BJ (cell line): Measurements from ENCODE around the gene NFKB1. TPM values are rescaled to one million over a fixed set of nuclear protein-coding genes. Genes with fewer than 3 reads are reported as not detected.

Experiments
- CTCF ChIA-PET: fragments of 350-600 bp; formaldehyde crosslinking; extraction: SDS; loops from one replicate; lab custom pipeline; 2021; ENCODE audit warnings: antibody characterized with exemption, inconsistent platforms; lab: Yijun Ruan, JAX
- POLR2A ChIA-PET: fragments of 300-600 bp; sonication (Branson Sonifier 250); formaldehyde crosslinking; extraction: SDS; loops from one replicate; lab custom pipeline; 2021; ENCODE audit warnings: antibody characterized with exemption; lab: Charles Lee
- DNase-seq: peaks from one replicate; pipeline ENCODE4 v3.0.0-alpha.2; 2011; ENCODE audit warnings: low read depth
- H3K27me3 ChIP-seq: 2 replicates; pipeline ENCODE4 v1.6.0; 2011; ENCODE audit warnings: low read length; ENCODE audit not compliant: control insufficient read depth, insufficient read depth
- H3K36me3 ChIP-seq: 2 replicates; pipeline ENCODE4 v1.5.1; 2011; ENCODE audit warnings: low read length; ENCODE audit not compliant: control insufficient read depth, insufficient read depth
- H3K4me3 ChIP-seq: 2 replicates; pipeline ENCODE4 v1.5.1; 2011; ENCODE audit warnings: low read depth, mild to moderate bottlenecking, control low read depth, low read length
- polyA plus RNA-seq: library from polyadenylated mRNA; depleted of rRNA; stranded (reverse); fragments of >200 nt; gene quantifications from 2 replicates; pipeline ENCODE4 v1.2.3, GENCODE V29; 2011
- TF ChIP-seq, protein P1 (sequence below): IDR thresholded peaks from 2 replicates; pipeline ENCODE4 v1.5.1; 2011; ENCODE audit warnings: low read depth, mild to moderate bottlenecking, control low read depth, inconsistent platforms, low read length, moderate library complexity; ENCODE audit not compliant: insufficient read depth

The NFKB1 gene
- polyA plus RNA-seq, 1 experiment: 16.6 TPM

DNA sequence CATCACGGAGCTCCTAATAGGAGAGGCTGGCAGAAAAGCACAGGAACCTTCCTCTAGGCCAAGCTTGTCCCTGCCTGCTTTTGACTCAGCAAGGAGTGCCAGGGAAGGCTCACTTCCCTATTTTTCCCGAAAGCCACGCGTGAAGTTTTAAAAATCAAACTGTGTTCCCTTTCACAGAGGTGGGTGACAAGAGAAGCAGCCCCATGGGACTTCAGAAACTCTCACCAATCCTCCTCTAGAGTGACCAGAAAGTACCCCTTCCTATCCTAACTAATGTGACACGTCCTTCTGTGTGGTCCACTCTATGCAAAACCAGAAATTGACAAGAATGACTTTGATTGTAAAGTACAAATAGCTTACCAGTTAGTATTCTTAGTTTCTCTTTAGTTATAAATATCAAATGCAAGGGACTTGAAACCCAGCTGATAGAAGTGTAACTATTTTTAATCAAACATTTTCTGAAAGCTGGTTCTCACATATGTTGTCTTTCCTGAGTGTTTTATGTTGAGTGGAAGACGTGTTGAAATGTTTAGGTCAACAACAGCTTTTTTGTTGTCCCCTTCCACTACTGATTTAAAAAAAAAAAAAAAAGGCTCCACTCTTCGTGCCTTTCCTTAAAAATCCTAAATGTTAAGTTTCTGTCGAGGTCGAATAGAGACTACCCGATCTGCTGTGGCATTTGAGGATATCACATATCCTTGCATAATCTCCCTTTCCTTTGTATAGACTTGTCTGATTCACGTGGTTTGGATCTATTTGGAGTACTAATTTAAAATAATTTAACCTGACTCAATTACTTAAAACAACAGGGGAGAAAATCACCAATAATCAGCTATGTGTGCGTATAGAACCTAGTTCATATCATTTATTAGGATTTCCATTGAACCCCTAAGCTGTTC lies 42.1 kb downstream of the NFKB1 start:
- POLR2A ChIA-PET: no interaction called here
- H3K27me3 ChIP-seq: no peaks in the 10 kb centered on the region
- CTCF ChIA-PET: interaction anchor here (0.9 to 1.9 kb wide), 2 partner anchors 15 to 32 kb away, joined by 3 to 4 read pairs; no protein-coding TSS in a partner anchor
- H3K36me3 ChIP-seq: no peaks in the 10 kb centered on the region
- TF ChIP-seq, protein P1, sequence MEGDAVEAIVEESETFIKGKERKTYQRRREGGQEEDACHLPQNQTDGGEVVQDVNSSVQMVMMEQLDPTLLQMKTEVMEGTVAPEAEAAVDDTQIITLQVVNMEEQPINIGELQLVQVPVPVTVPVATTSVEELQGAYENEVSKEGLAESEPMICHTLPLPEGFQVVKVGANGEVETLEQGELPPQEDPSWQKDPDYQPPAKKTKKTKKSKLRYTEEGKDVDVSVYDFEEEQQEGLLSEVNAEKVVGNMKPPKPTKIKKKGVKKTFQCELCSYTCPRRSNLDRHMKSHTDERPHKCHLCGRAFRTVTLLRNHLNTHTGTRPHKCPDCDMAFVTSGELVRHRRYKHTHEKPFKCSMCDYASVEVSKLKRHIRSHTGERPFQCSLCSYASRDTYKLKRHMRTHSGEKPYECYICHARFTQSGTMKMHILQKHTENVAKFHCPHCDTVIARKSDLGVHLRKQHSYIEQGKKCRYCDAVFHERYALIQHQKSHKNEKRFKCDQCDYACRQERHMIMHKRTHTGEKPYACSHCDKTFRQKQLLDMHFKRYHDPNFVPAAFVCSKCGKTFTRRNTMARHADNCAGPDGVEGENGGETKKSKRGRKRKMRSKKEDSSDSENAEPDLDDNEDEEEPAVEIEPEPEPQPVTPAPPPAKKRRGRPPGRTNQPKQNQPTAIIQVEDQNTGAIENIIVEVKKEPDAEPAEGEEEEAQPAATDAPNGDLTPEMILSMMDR: no peak
- H3K4me3 ChIP-seq: no peak overlapping the region
- no peak for DNase-seq

DNA sequence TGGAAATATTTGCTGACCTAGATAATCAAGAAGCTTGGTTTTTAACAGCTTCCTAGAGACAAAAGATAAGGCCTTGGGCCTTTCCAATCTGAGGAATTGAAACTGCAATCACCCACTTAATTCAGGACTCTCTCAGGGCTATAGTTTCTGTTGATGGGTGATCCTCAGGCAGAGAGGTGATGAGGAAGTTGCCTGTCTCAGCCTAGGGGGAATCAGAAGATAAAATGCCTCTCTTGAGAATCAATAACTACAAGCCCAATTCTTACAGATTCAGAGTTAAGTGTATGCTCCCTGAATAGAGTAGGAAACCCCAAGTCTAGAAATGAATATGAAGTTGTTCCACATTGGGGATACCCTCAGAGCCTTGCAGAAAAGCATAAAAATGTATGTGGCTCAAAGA lies 45.5 kb downstream of the NFKB1 start:
- Histone ChIP-seq H3K27me3 (no peaks in the 10 kb centered on the region), H3K4me3 (no peak overlapping the region), H3K36me3 (no peaks in the 10 kb centered on the region)
- TF ChIP-seq, protein P1: no peak
- ChIA-PET CTCF (interaction anchor here (1.4 kb wide), 1 partner anchor 47 kb away, joined by 4 read pairs; no protein-coding TSS in a partner anchor), POLR2A (no interaction called here)
- no peak for DNase-seq

DNA sequence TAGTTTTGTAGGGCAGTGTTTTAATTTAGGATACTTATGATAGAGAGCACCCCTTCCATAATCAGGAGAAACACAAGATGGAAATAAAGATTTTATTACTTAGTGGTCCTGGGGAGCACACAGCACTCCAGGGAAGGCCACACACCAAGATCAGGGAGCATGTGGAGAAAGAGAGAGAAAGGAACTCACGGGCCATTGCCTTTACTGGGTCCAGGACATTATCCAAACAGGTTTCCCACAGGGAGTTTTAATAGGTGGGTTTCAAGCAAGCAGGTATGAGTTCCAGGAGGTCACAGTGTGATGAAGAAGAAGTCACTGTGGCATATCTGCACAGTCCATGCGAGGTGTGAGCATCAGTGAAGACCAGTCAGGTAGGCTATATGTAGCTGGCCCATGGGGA lies 46.8 kb downstream of the NFKB1 start:
- TF ChIP-seq, protein P1: no peak
- ChIA-PET POLR2A (no interaction called here), CTCF (no interaction called here)
- Histone ChIP-seq H3K27me3 (no peaks in the 10 kb centered on the region), H3K36me3 (no peaks in the 10 kb centered on the region), H3K4me3 (no peak overlapping the region)
- DNase-seq: no peak

DNA sequence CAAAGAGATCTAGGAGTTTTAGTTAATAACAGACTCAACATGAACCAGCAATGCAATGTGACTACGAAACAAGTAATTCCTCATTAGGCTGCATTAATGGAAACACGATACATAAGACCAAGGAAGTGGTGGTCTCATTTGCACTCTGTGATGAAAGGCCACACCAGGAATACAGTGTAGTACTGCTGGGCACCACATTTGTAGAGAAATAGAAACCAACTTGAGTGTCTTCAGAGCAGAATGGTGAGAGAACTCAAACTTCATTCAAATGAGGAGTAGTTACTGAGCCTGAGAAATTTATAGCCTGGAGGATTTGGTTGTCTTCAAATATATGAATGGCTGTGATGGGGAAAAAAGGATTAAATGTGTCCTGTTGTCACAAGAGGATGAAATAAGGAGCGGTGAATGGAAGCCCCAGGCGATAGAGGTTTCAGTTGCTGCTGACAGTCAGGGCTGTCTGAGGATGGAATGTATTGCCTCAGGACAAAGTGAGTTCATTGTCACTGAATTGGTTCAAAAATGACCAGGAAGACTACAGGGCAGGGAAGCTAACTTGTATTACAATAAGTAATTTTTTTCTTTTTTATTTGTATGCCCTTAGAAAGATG lies 50.9 kb downstream of the NFKB1 start:
- H3K4me3 ChIP-seq: no peak overlapping the region
- ChIA-PET POLR2A (interaction anchor here (0.7 kb wide), 1 partner anchor 332 kb away, joined by 3 read pairs; no protein-coding TSS in a partner anchor), CTCF (no interaction called here)
- TF ChIP-seq, protein P1: no peak
- DNase-seq: no peak
- H3K27me3 ChIP-seq: no peaks in the 10 kb centered on the region
- H3K36me3 ChIP-seq: no peaks in the 10 kb centered on the region

DNA sequence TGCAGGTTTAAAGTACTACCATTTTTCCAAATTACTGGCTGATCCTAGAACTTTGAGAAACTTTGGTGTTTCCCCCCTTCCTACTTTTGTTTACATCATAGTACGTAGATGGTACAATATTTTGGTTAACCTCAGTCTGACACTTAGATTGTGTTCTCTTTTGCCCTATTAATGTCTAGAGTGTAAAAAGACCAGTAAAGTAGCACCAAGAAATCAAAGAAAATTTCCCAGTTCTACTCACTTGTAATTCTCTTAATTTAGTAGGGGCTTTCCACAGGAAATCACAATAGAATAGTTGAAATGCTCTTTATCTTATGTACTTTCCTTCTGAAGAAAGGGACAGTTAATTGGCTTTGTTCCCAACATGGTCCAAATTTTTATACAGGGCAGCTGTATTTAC lies 51.6 kb downstream of the NFKB1 start:
- POLR2A ChIA-PET: interaction anchor here (0.7 kb wide), 1 partner anchor 332 kb away, joined by 3 read pairs; no protein-coding TSS in a partner anchor
- TF ChIP-seq, protein P1: no peak
- H3K27me3 ChIP-seq: no peaks in the 10 kb centered on the region
- DNase-seq: no peak
- no peaks in the 10 kb centered on the region for H3K36me3 ChIP-seq
- CTCF ChIA-PET: no interaction called here
- H3K4me3 ChIP-seq: no peak overlapping the region
